Non-pigmented ciliary epithelial cell (primary cell): ENCODE data around the gene EWSR1.

Experiments
- DNase-seq: peaks from one replicate; pipeline ENCODE4 v3.0.0-alpha.2; 2010; ENCODE audit warnings: low read depth

The EWSR1 gene

DNA sequence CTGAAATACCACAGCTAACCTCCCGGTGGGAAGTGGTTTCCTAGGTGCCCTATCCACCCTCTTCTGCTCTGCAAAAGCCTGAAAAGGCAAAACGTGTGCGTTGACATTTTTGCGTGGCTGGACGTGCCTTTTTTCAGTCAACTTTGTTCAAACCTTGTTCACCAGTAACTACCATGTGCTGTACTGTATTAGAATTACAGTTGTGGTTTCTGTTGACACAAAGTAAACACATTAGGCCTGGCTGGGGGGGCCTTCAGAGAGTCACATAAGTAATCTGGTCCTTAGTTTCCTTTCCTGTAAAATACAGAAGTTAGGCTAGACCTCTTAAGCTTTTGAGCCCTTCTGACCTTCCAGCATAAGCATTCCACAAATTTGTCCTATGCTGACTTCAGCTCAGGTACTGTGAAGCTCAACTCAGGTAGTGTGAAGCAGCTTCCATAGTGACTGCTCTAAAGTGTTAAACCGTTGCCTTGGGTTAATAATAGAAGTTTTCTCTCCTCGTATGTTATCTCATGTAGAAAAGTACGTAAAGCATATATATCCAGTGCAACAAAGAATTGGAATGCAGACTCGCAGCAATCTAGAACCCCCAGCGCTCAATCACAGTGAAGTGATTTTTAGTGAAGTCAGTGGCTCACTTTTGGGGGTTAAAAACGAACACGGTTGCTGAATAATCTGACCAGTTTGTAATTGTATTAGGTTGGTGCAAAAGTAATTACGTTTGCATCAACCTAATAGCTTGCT is 1.8 kb downstream of the EWSR1 start:
- no peak for DNase-seq

DNA sequence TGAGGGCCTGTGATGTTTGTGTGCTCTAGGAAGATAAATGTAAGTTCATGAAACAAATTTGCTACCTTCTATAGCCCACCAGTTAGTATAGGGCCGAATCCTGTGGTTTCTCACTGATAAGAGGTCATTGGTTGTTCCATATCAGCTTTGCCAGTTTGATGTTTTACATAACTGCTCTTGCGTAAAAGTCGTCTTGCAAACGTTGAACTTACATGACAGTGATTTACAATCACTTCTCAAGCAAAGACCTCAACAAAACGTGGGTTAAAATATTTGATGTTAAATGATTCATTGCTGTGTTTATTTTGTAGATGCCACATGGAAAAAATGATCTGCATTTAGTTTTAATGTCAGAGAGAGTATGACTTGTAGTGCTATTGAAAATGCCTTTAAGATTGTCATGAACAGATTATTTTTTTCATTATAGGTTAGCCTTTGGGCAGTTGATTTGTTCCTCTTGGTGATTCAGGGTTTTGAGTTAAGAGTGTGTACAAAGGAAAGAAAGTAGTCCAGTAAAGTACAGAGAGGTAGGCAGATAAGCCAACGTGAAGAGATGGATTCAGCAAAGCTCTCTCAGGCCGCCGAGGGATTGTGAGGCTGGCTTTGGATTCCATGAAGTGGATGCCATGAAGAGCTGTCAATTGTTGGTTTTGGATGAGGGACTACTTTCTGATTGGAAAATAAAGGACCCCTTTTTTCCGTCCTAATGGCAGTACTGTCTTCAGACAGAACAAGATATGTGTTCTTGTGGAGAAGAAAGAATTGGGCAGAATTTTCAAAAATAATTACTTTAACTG is 2.6 kb downstream of the EWSR1 start:
- no peak for DNase-seq

DNA sequence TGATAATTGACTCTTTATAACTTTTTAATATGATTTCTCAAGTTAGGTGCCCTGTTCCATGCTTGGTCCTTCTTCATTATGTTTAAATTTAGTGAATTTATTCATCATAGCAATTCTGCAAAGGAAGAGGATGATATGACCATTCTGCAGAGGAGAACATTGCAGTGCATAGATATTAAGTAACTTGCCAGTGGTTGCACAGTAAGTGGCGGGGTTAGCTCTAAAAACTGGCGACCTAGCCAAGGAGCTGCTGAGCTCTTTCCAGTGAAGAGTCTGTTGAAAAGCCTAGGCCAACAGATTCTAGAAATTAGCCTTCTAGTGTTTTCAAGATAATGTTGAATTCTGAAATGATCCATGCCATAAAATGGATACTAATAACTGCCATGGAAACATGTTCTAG is 4.6 kb downstream of the EWSR1 start:
- DNase-seq = no peak

DNA sequence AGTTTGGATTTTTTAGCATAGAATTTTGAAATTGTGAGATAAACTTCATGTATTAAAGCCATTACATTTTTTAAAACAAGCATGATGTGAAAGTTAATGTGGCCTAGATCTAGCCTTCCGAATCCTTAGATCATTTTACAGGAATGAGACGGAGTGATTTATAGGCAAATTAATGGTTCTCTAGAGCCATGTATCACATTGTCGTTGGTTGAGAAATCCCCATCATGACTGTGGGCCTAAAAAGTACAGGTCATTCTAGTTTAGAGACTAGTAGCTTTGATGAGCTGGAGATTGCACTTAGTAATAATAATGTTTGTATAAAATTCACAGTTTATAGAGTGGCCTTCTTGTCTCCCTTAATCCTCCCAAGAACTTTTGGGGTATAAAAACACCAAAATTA is 7.1 kb downstream of the EWSR1 start:
- no peak for DNase-seq

DNA sequence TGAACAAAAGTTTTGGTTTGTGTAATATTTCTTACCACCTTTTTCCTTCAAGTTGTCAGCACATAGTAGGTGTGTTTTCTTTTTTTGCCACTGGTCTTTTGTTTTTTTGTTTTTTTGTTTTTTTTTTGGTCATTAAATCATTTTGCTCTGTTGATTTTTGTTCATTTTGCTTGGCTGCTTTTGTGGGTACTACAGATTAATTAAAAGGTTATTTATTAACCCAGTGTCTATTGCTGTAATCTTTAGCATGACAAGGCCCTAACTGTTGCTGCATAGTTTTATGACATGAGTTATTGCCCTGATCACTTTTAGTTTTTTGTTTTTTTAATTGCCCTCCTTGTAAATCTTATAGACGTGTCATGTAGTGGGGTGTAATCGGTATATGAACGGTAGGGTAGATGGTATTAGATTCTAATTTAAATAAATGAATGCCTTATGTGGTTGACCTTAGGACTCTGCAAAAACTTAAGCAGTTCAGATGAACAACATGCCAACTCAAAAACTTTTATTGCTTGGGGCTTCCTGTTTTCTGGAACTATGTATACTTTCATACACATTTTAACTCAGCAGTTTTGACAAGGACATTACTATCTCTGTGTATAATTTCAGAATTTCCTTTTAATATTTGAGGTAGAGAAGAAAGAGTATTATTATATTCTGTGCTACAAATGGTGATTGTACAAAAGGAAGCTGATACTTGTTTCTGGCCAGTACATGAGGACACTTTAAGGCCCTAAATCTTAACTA is 7.9 kb downstream of the EWSR1 start:
- no peak for DNase-seq

DNA sequence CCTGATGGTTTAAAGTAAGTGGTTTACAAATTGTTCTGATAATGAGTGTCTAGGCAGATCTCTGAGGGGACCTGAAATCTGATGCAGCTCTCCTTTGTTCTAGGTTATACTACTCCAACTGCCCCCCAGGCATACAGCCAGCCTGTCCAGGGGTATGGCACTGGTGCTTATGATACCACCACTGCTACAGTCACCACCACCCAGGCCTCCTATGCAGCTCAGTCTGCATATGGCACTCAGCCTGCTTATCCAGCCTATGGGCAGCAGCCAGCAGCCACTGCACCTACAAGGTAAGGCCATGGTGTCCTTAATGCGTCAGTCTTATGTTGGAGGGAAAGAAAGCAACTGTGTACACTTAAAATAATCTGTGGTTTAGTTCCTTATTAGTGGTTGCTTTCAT is 9.9 kb downstream of the EWSR1 start:
- no peak for DNase-seq

DNA sequence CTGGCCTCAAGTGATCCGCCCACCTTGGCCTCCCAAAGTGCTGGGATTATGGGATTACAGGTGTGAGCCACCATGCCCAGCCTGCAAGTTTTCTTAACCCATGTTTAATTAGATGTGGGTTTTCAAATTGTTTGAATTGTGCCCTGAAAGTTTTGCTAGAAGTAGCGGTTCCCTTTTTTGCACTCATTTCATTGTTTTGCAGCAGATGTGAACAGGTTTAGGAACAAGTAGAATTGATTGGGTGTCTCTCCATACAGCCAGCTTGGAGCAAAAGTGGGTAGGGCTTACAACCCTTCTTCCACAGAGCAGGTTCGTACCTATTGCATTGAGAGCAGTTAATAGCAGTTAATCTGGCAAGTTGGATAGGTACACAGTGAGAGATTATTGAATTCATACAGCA is 16.1 kb downstream of the EWSR1 start:
- DNase-seq = no peak

DNA sequence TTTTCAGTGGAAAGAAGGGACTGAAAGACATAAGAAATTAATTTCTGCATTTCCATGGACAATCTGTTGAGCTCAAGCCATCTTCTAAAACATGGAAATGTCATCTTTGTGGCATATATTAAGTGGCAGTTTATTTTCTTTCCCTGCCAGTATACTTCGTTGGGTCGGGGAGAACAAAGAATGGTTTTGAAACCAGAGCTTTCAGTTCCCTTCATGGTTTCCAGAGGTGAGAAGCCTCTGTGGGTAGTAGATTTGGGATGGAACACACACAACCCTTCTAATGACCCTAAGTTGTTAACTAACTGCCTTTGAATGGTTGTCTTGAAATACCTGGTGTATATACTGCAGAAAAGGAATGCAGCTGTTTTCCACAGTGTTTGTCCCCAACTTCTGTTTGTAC is 20.8 kb downstream of the EWSR1 start:
- DNase-seq = no peak

DNA sequence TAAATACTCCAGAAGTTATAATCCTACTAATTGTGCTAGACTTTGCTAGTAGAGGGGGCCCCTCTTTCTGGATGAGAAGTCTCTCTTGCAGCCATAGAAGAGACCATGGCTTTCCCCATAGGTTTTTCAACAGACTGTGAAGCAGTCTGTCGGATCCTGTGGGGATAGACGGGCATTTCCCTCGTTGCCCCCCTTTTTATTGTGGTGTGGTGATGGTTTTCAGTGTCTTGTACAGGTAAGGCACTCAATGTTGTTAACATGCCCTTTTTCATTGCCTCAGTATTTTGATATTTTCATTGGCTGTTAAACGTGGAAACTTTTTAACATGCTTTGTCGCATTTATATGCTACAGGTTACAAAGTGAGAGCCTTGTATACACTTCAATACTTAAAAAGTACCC is 22.0 kb downstream of the EWSR1 start:
- no peak for DNase-seq

DNA sequence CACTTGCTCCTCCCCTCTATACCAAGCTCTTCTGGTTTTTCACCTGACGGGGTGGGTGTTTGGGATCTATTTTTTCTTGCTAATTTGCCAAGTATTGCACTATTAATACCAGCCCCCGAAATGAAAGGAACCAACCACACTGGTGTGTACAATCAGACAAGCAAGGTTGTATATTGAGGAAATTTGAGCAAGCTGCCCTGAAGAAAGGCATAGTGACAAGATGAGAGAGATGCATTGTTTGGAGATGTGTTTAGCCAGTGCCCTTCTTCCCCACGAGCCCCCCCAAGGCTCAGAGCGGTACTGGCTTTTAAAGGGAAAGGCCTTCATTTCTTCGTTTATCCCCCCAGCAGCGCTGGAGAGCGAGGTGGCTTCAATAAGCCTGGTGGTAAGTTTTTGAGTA is 23.1 kb downstream of the EWSR1 start:
- no peak for DNase-seq

DNA sequence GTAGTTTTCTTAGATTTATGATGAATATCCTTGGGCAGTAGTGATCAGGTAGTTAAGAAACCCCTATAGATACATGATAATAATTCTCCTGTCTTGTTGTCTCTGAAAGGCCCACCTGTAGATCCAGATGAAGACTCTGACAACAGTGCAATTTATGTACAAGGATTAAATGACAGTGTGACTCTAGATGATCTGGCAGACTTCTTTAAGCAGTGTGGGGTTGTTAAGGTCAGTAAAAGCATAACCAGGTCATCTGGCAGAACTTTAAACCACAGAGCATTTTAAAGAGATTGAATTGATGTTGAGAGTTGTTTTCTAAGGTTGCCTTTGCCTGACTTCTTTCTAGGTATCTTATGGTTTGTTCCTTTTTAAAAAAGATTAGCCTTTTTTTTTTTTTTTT is 24.3 kb downstream of the EWSR1 start:
- no peak for DNase-seq

DNA sequence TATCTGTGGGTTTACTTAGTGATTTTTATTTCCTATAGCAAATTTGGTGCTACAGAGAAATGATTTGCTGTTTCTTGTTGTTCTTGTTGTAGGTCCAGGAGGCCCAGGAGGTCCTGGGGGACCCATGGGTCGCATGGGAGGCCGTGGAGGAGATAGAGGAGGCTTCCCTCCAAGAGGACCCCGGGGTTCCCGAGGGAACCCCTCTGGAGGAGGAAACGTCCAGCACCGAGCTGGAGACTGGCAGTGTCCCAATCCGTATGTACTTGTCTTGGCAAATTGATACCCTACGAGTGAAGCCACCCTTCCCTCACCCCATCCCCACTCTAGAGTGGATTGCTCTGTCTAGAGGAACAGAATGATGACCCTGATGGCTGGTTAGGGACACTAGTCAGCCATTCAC is 30.6 kb downstream of the EWSR1 start:
- no peak for DNase-seq

DNA sequence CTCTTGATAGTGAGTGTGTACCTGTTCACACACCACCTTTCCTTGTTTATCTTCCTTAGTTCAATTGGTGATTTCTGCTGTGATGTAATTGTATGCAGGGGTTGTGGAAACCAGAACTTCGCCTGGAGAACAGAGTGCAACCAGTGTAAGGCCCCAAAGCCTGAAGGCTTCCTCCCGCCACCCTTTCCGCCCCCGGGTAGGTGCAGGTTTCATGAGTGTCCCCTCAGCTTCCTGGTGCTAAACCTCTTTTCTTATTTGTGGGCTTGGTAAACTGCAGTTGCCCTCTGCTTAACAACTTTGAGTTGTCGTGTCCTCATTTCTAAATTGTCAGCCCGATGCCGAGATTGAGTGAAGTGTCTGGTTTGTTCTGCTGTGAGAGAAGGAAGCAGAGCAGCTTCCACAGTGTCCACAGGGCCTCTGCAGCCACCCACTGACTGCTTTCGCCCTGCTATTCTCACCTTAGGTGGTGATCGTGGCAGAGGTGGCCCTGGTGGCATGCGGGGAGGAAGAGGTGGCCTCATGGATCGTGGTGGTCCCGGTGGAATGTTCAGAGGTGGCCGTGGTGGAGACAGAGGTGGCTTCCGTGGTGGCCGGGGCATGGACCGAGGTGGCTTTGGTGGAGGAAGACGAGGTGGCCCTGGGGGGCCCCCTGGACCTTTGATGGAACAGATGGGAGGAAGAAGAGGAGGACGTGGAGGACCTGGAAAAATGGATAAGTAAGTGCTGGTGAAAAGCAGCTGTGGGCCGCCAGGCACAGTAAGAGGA is 31.2 kb downstream of the EWSR1 start:
- no peak for DNase-seq

DNA sequence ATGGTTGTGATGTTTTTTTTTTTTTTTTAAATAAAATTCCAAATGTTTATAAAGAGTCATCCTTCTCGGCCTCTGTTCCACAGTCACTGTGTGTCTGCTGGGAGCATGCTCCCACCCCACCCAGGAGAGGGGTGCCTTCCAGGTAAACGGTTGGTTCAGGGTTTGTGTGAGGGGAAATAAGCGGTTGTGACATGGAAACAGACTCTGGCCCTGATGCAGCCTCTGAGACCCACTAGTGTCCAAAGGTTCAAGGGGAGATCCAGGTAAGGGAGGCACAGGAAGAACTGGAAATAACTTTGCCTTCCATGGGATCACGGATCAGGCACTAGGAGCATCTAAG is 32.4 kb downstream of the EWSR1 start:
- DNase-seq = no peak

DNA sequence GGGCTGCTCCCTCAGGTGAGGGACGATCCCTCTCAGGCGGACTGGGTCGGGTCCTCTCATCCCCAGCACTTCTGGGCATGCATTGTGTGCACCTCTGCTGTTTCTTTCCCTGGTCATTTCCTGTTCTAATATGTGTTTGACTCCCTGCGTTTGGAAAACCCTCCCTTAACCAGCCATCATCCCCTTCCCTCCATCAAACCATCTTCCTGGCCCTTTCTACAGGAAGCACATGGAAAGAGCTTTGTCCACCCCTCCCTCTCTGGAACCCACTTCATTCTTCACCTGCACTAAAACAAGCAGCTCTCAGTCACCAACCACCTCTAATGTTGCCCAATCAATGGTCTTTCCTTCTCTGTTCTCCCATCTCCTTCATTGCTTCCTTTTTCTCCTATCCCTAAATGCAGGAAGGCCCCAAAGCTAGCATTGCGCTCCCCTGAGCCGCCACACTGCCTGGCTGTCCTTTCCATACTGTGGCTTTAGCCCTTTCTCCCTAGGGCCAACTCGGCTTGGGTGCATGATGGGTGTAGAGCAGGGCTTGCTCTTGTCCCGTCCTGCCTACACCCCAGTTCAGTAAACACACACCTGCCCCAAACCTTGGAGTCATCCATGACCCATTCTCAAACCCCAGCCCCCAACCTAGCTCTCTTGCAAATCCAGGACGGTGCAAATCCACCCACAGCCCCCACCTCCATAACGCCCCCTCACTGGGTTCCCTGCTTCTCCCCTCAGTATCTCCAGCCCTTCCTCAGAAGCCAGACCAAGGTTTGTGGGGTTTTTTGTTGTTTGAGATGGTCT is 32.9 kb downstream of the EWSR1 start:
- DNase-seq = no peak

DNA sequence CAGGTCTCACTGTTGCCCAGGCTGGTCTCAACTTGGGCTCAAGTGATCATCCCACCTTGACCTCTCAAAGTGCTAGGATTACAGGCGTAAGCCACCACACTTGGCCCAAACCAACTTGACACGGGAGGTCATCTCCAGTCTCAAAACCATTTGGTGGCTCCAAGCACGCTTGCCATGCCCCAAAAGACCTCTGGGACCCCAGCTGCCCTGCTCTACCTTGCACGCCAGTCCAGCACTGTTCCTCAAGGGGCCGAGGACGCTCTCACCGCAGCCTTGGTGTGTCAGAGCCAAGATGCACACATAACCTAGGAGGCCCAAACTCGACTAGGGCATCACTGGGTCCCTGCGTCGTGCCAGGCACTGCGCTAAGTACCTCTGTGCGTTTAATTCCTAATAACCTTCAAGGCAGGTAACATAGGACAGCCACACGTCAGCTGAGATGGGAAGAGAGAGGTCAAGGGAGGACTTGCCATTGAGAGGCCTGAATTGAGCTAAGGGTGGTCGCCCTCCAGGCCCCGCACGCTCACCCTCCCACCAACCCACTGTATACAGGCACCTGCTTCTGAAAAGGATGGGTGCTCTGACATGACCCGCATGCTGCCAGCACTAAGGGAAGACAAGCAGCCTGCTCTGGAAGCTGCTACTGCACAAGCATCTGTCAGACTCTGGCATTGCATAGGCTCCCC is 33.8 kb downstream of the EWSR1 start:
- DNase-seq = no peak

DNA sequence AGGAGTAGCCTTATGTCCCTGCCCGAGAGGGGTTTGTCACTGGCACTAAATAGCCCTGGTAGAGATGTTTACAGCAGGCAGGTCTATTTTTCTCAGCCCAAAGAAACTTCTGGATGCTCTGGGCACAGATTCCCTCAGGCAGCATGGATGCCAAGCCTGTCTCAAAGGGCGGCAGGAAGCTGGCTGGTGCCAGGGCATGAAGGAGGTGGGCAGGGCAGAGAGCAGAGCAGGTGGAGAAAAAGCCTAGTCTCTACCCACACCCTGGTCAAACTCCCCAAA is 34.3 kb downstream of the EWSR1 start:
- DNase-seq = no peak

DNA sequence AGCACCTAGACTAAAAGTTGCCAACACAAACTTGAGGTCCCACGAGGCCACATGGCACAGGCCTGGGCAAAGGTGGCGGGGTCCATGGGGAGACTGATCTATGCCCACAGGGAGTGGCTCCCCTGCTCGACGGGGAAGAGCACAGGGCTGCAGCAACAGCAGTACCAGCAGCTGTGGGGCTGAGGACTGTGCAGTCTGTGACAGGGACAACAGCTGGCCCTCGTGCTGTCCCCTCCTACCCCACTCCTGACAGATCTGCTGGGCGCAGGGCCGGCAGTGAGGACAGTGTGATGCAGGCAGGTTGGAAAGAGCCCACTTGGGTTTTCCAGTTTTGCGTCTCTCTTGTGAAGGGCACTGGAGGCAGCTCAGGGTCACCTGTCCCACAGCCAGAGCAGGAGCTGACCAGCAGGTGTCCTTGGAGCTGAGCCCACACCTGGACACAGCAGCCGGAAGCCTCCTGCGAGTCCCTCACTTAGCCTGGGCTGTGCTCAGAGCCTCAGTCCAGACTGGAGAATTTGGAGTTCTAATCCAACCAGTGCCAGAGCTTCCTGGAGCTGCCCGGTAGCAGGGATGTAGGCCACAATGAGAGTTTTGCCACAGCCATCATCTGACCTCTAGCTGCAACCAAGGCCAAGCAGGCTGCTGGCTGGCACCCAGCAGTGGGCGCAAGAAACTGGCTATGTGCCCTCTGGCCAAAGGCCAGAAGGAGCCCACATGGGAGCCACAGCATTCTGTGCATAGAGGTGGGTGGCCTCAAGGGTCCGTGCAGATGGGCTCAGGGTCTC is 34.8 kb downstream of the EWSR1 start:
- DNase-seq = no peak

DNA sequence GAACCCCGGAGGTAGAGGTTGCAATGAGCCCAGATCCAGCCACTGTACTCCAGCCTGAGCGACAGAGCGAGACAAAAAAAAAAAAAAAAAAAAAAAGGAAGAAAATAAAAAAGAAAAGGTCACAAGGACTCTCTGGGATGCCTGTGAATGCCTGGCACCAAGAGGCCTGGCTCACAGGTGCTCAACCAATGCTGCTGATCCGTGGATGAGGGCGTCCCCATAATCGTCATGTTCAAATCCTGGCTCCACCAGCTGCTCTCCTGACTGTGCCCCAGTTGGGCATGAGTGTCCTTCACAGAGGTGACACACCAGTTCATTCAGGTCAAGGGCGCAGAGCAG is 37.7 kb downstream of the EWSR1 start:
- DNase-seq = no peak

DNA sequence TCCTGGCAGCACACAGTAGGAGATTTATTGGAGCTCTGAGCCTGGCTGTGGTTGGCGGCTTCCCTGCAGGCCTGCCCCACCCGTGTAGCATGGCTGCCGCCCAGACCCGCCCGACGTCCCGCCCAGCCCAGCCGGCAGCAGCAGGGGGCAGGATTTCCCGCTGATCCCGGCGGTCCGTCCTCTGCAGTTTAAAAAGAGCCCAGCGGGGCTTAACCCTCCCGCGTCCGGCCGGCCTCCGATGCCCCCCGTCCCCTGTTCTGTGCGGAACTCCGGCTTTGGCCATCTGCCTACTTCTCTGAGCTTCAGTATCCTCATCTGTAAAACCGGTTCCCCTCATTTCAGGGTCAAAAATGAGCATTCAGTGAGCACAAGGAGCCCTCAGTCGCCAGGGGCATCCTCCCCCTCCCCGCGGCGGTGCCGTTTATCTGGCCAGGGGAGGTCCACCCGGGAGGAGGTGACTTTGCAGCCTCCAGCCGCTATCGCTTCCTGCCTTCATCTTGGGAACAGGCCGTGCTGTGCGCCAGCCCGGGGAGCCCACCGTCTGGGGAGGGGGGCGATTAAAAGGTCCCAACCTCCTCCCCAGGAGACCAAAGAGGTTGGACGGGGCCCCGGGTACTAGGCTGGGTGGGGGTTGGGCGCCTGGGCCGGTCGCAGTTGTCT is 38.2 kb downstream of the EWSR1 start, which contains the start of gene GAS2L1:
Gene GAS2L1 (plus strand): TSS at position 476 of the 660 bp plus-strand sequence. CDS start 1,456 bp downstream, outside the sequence.
- no peak for DNase-seq
